22Rv1 (cell line): ENCODE data around the gene TNNI3K.

Experiments
- H3K27ac ChIP-seq: fragments of 450-650 bp; 2 replicates; pipeline ENCODE4 v1.5.1; 2017
- ZFX ChIP-seq: fragments of 450-650 bp; IDR thresholded peaks from 2 replicates; pipeline ENCODE4 v1.6.1; 2017; ENCODE audit warnings: antibody characterized with exemption, borderline replicate concordance
- TF ChIP-seq, protein P1 (sequence below): fragments of 450-650 bp; IDR thresholded peaks from 2 replicates; pipeline ENCODE4 v1.5.1; 2017; ENCODE audit warnings: mild to moderate bottlenecking

Gene TNNI3K

GRCh38 chr1:74549932-74550331, 314.7 kb downstream of the TNNI3K start:
- H3K27ac ChIP-seq: no peak overlapping the region
- no peak for TF ChIP-seq ZFX
- TF ChIP-seq, protein P1, sequence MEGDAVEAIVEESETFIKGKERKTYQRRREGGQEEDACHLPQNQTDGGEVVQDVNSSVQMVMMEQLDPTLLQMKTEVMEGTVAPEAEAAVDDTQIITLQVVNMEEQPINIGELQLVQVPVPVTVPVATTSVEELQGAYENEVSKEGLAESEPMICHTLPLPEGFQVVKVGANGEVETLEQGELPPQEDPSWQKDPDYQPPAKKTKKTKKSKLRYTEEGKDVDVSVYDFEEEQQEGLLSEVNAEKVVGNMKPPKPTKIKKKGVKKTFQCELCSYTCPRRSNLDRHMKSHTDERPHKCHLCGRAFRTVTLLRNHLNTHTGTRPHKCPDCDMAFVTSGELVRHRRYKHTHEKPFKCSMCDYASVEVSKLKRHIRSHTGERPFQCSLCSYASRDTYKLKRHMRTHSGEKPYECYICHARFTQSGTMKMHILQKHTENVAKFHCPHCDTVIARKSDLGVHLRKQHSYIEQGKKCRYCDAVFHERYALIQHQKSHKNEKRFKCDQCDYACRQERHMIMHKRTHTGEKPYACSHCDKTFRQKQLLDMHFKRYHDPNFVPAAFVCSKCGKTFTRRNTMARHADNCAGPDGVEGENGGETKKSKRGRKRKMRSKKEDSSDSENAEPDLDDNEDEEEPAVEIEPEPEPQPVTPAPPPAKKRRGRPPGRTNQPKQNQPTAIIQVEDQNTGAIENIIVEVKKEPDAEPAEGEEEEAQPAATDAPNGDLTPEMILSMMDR: no peak

GRCh38 chr1:74570797-74571492, 335.8 kb downstream of the TNNI3K start:
- no peak overlapping the region for H3K27ac ChIP-seq
- TF ChIP-seq, protein P1: no peak
- TF ChIP-seq ZFX: no peak

GRCh38 chr1:74571493-74571800, 336.3 kb downstream of the TNNI3K start:
- TF ChIP-seq ZFX: no peak
- TF ChIP-seq, protein P1: no peak
- no peak overlapping the region for H3K27ac ChIP-seq

DNA sequence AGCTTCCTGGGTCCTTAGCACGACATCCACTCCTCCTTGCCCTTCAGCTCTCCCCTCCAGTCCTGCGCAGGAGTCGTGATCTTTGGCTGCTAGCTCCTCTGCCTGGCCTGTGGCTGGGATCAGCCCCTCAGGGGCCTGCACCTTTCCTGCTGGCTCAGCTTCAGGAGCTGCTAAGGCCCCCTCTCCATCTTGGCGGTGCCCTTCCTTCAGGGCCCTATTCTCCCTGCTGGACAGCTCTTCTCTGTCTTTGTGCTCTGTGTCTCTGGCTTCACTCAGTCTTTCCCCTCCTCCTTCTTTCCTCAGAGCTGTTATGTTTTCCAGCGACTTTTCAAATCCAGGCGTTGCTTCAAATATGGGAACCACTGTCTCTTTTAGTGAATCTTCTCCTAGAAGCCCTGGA, 336.7 kb downstream of the TNNI3K start:
- no peak overlapping the region for H3K27ac ChIP-seq
- TF ChIP-seq, protein P1: no peak
- TF ChIP-seq ZFX: no peak

DNA sequence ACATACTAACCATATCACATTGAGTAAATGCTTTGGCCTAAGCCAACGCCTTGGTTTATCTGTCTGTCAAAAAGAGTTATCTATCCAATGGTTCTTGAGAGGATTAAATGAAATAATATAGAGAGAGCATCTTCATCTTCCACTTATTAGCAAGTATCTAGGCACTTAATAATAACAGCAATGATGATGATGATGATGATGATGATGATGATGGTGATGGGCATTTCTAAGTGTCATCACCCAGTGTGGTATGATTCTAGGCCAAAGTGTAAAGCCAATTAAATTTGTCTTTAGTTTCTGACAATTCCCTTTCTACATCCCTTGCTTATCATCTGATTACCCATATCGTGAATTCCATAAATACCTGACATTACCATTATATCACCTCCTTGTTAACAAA, 342.9 kb downstream of the TNNI3K start:
- no peak overlapping the region for H3K27ac ChIP-seq
- TF ChIP-seq, protein P1: no peak
- no peak for TF ChIP-seq ZFX

GRCh38 chr1:74579425-74579824, 344.2 kb downstream of the TNNI3K start:
- no peak overlapping the region for H3K27ac ChIP-seq
- no peak for TF ChIP-seq ZFX
- TF ChIP-seq, protein P1: no peak

- no peak for TF ChIP-seq ZFX
- TF ChIP-seq, protein P1: no peak
- H3K27ac ChIP-seq: no peak overlapping the region
Measured at GRCh38 chr1:74583397-74583796, 348.2 kb downstream of the TNNI3K start.
